ENCODE data around the gene CNST. TPM values are rescaled to one million over a fixed set of nuclear protein-coding genes. Genes with fewer than 3 reads are reported as not detected.

The CNST gene
- total and polyA plus RNA-seq, 9 of the 15 experiments (the other 6 are each of a cell fraction or from before 2014, with no cell fraction given): 17.0 to 55.3 (median 30.8) TPM

GRCh38 chr1:246577720-246578106, 11.5 kb downstream of the CNST start (continued):
- TF ChIP-seq ARNT (IDR thresholded peaks at IDR 0.05): peak in 1 of 2 experiments; percentile 81; a peak in 2 of 4 replicates
- 0 out of 2 replicates have a peak, but pooled peaks have one; percentile 12 for TF ChIP-seq ZNF592 (IDR thresholded peaks at IDR 0.05)
- peak; percentile 40 for TF ChIP-seq HMGN3 (IDR thresholded peaks at IDR 0.05; ENCODE audit: borderline replicate concordance, extremely low read depth, insufficient read length, low read depth, low read length)
- no peak for TF ChIP-seq TRIM28 (IDR thresholded peaks at IDR 0.05)
- TF ChIP-seq ZNF175 (CRISPR knock-in tag; IDR thresholded peaks at IDR 0.05; ENCODE audit: low read depth): 0 out of 2 replicates have a peak, but pooled peaks have one; percentile 67
- TF ChIP-seq STAT5A (IDR thresholded peaks at IDR 0.05; ENCODE audit: borderline replicate concordance, low read length): peak; percentile 70
- TF ChIP-seq AFF4 (CRISPR knock-in tag; IDR thresholded peaks at IDR 0.05): 0 out of 2 replicates have a peak, but pooled peaks have one; percentile 26
- TF ChIP-seq STAT6 (CRISPR knock-in tag; IDR thresholded peaks at IDR 0.05): no peak
- no peak for TF ChIP-seq E2F4 (CRISPR knock-in tag; IDR thresholded peaks at IDR 0.05; ENCODE audit: low read depth)
- peak; percentile 83 for TF ChIP-seq ZNF384 (IDR thresholded peaks at IDR 0.05; ENCODE audit: low read depth, low read length)
- TF ChIP-seq ZBTB7A (IDR thresholded peaks at IDR 0.05; ENCODE audit: borderline replicate concordance, control insufficient read depth, low read depth, low read length): no peak
- no peak for TF ChIP-seq DNMT1 (IDR thresholded peaks at IDR 0.05)
- no peak for TF ChIP-seq XRCC4 (IDR thresholded peaks at IDR 0.05; ENCODE audit: extremely low read depth, insufficient read depth, insufficient read length)
- TF ChIP-seq SNRNP70 (optimal IDR thresholded peaks at IDR 0.05; ENCODE audit: low read depth, low read length): no peak
- peak; percentile 89 for TF ChIP-seq NFE2 (IDR thresholded peaks at IDR 0.05; ENCODE audit: low read depth)
- no peak for TF ChIP-seq PRMT5 (CRISPR knock-in tag; IDR thresholded peaks at IDR 0.05)
- TF ChIP-seq GTF2E2 (tag; IDR thresholded peaks at IDR 0.05): peak; percentile 87; the same call in 1 of the 2 replicates

Measured in K562 (cell line).